Type B pancreatic cell (in vitro differentiated cells): Measurements from ENCODE around the gene ACOXL. TPM values are rescaled to one million over a fixed set of nuclear protein-coding genes. Genes with fewer than 3 reads are reported as not detected.

Experiments used
- DNase-seq: peaks from one replicate; pipeline ENCODE4 v3.0.0; 2021; ENCODE audit warnings: mixed read lengths; ENCODE audit not compliant: unreplicated experiment; ENCODE audit errors: extremely low spot score
- H3K27ac Mint-ChIP-seq: 2 replicates; pipeline ENCODE4 v1.8.0; 2021; ENCODE audit warnings: mild to moderate bottlenecking, mixed read lengths
- H3K27me3 Mint-ChIP-seq: 2 replicates; pipeline ENCODE4 v1.8.0; 2021; ENCODE audit warnings: mixed read lengths
- H3K36me3 Mint-ChIP-seq: 2 replicates; pipeline ENCODE4 v1.8.0; 2021; ENCODE audit warnings: mixed read lengths
- H3K4me1 Mint-ChIP-seq: one replicate; pipeline ENCODE4 v1.8.0; 2021; ENCODE audit warnings: mixed read lengths; ENCODE audit not compliant: unreplicated experiment
- H3K4me3 Mint-ChIP-seq: 2 replicates; pipeline ENCODE4 v1.8.0; 2021; ENCODE audit warnings: mild to moderate bottlenecking, mixed read lengths
- H3K9me3 Mint-ChIP-seq: 2 replicates; pipeline ENCODE4 v1.8.0; 2021; ENCODE audit warnings: mixed read lengths
- CTCF ChIP-seq: fragments of 200-600 bp; sonication (generic); conservative IDR thresholded peaks from 2 replicates; pipeline ENCODE4 v1.5.0; 2021; ENCODE audit warnings: antibody characterized with exemption, mild to moderate bottlenecking
- total RNA-seq: library from RNA; stranded (reverse); gene quantifications from 2 replicates; pipeline ENCODE4 v1.2.1, GENCODE V29; 2021; ENCODE audit warnings: low replicate concordance

Gene ACOXL
- total RNA-seq, 1 donor from 2014 or later, result 1.4 TPM

GRCh38 chr2:111167076-111167862, 434.9 kb downstream of the ACOXL start:
- Mint-ChIP-seq H3K27ac (no peak overlapping the region), H3K4me1 (peaks cover 29% of the 10 kb centered on the region)

GRCh38 chr2:111167863-111168162, 435.4 kb downstream of the ACOXL start:
- no peak overlapping the region for H3K27ac Mint-ChIP-seq

More at GRCh38 chr2:111167076-111167862, 434.9 kb downstream of the ACOXL start:
- TF ChIP-seq CTCF, result no peak
- H3K36me3 Mint-ChIP-seq, result peaks cover 14% of the 10 kb centered on the region
- no peak overlapping the region for H3K4me3 Mint-ChIP-seq
- no peak for DNase-seq
- no peaks in the 10 kb centered on the region for H3K9me3 Mint-ChIP-seq
- H3K27me3 Mint-ChIP-seq, result no peaks in the 10 kb centered on the region

More at GRCh38 chr2:111167863-111168162, 435.4 kb downstream of the ACOXL start:
- H3K9me3 Mint-ChIP-seq, result no peaks in the 10 kb centered on the region
- H3K4me1 Mint-ChIP-seq, result peaks cover 24% of the 10 kb centered on the region
- no peaks in the 10 kb centered on the region for H3K27me3 Mint-ChIP-seq
- peaks cover 14% of the 10 kb centered on the region for H3K36me3 Mint-ChIP-seq
- TF ChIP-seq CTCF, result no peak
- H3K4me3 Mint-ChIP-seq, result no peak overlapping the region
- DNase-seq, result no peak

Other genes starting within 250 kb of the ACOXL start
- 13.7 and 16.4 TPM in 2 replicates for gene RGPD6, start 155.4 kb upstream of the ACOXL start, total RNA-seq
- 14.4 and 39.8 TPM in 2 replicates for gene BUB1, start 54.5 kb upstream of the ACOXL start, total RNA-seq